Keratinocyte (primary cell): ENCODE results near the gene NEK2. TPM values are rescaled to one million over a fixed set of nuclear protein-coding genes. Genes with fewer than 3 reads are reported as not detected.

Experiments
- DNase-seq: peaks from one replicate; pipeline ENCODE4 v3.0.0-alpha.2; 2011; ENCODE audit warnings: low read depth, missing footprints, low spot score
- FAIRE-seq: peaks from 2 replicates; lab custom pipeline; 2011; peaks lifted over from hg19 to GRCh38; lab: Jason Lieb, UNC
- H2AFZ ChIP-seq: 2 replicates; pipeline ENCODE4 v1.6.0; 2012; ENCODE audit warnings: low read length, control low read depth, inconsistent platforms; ENCODE audit not compliant: control insufficient read depth
- H3K27ac ChIP-seq: 2 replicates; pipeline ENCODE4 v1.5.1; 2011; ENCODE audit warnings: low read length; ENCODE audit not compliant: control insufficient read depth, insufficient read depth
- H3K27me3 ChIP-seq: 3 replicates; pipeline ENCODE4 v1.6.0; 2011; ENCODE audit warnings: low read length; ENCODE audit not compliant: control insufficient read depth, insufficient read depth; ENCODE audit errors: extremely low read depth
- H3K36me3 ChIP-seq, 2 experiments: 2 replicates in 1 of 2; 3 replicates in 1 of 2; pipeline ENCODE4 v1.5.1; 2011; ENCODE audit warnings: low read length in 2 of 2, mild to moderate bottlenecking in 1 of 2; ENCODE audit not compliant: control insufficient read depth in 2 of 2, insufficient read depth in 2 of 2; ENCODE audit errors: extremely low read depth in 1 of 2
- H3K4me1 ChIP-seq: 3 replicates; pipeline ENCODE4 v1.5.1; 2011; ENCODE audit warnings: low read length; ENCODE audit not compliant: control insufficient read depth, insufficient read depth; ENCODE audit errors: extremely low read depth
- H3K4me2 ChIP-seq: 3 replicates; pipeline ENCODE4 v1.6.0; 2011; ENCODE audit warnings: low read depth, low read length; ENCODE audit not compliant: control insufficient read depth, insufficient read depth; ENCODE audit errors: extremely low read depth
- H3K4me3 ChIP-seq, 3 experiments: fragments of 200-600 bp in 1 of 3; sonication (generic) in 1 of 3; 2 replicates in 2 of 3; 3 replicates in 1 of 3; pipeline ENCODE4 v1.5.1; 2011 to 2016; ENCODE audit warnings: low read length in 3 of 3, mild to moderate bottlenecking in 3 of 3, control low read depth in 2 of 3, inconsistent platforms in 1 of 3, low read depth in 1 of 3, mixed read lengths in 1 of 3, mixed run types in 1 of 3, moderate library complexity in 1 of 3; ENCODE audit not compliant: control insufficient read depth in 2 of 3, insufficient read depth in 2 of 3; ENCODE audit errors: extremely low read depth in 1 of 3
- H3K79me2 ChIP-seq: 2 replicates; pipeline ENCODE4 v1.6.0; 2012; ENCODE audit warnings: low read length; ENCODE audit not compliant: control insufficient read depth, insufficient read depth
- H3K9ac ChIP-seq: 3 replicates; pipeline ENCODE4 v1.6.0; 2011; ENCODE audit warnings: low read length; ENCODE audit not compliant: control insufficient read depth, insufficient read depth; ENCODE audit errors: extremely low read depth
- H3K9me1 ChIP-seq: 3 replicates; pipeline ENCODE4 v1.6.0; 2011; ENCODE audit warnings: low read length; ENCODE audit not compliant: control insufficient read depth, insufficient read depth; ENCODE audit errors: extremely low read depth
- H3K9me3 ChIP-seq: 2 replicates; pipeline ENCODE4 v1.5.1; 2012; ENCODE audit warnings: low read depth, low read length; ENCODE audit not compliant: control insufficient read depth
- H4K20me1 ChIP-seq: 3 replicates; pipeline ENCODE4 v1.6.0; 2011; ENCODE audit warnings: low read length; ENCODE audit not compliant: control insufficient read depth, insufficient read depth; ENCODE audit errors: extremely low read depth
- CTCF ChIP-seq, 3 experiments: IDR thresholded peaks in 1 of 3; conservative IDR thresholded peaks in 1 of 3; optimal IDR thresholded peaks in 1 of 3; 2 replicates in 2 of 3; 3 replicates in 1 of 3; pipeline versions ENCODE3 to v1.5.1; 2011; ENCODE audit warnings: low read length in 3 of 3, mild to moderate bottlenecking in 3 of 3, moderate library complexity in 2 of 3, control low read depth in 1 of 3, inconsistent platforms in 1 of 3; ENCODE audit not compliant: insufficient read depth in 2 of 3; ENCODE audit errors: extremely low read depth in 1 of 3
- EZH2 ChIP-seq: IDR thresholded peaks from one replicate; pipeline ENCODE4 v1.6.1; 2012; ENCODE audit warnings: inconsistent platforms, mild to moderate bottlenecking, low read length, moderate library complexity
- dilution Hi-C: fragments of 300-500 bp; cut with MboI; formaldehyde crosslinking; loops from one replicate; pipeline ENCODE4 v1.7.0; 2020; ENCODE audit warnings: low sequenced_read_pairs; ENCODE audit not compliant: extremely low pct_ligation_motif_present
- polyA plus RNA-seq, 5 experiments: library from polyadenylated mRNA; depleted of rRNA in 3 of 5; stranded (reverse) in 3 of 5; stranded (forward) in 1 of 5; unstranded in 1 of 5; fragments of >200 nt; gene quantifications; 1 replicate in 1 of 5; 2 replicates in 3 of 5; 3 replicates in 1 of 5; pipeline versions ENCODE4 v1.2.1 to v1.2.3, GENCODE V29; 2011 to 2012; ENCODE audit warnings: missing spikeins in 2 of 5, low read depth in 1 of 5, low replicate concordance in 1 of 5

Gene NEK2
- polyA plus RNA-seq, 1 donor (not counting 4 experiments of a cell fraction or from before 2014, with no cell fraction given), result 10.8 TPM

GRCh38 chr1:211631168-211631567, 44.3 kb downstream of the NEK2 start:
- FAIRE-seq, result no peak
- dilution Hi-C loops, result no loop called here

DNA sequence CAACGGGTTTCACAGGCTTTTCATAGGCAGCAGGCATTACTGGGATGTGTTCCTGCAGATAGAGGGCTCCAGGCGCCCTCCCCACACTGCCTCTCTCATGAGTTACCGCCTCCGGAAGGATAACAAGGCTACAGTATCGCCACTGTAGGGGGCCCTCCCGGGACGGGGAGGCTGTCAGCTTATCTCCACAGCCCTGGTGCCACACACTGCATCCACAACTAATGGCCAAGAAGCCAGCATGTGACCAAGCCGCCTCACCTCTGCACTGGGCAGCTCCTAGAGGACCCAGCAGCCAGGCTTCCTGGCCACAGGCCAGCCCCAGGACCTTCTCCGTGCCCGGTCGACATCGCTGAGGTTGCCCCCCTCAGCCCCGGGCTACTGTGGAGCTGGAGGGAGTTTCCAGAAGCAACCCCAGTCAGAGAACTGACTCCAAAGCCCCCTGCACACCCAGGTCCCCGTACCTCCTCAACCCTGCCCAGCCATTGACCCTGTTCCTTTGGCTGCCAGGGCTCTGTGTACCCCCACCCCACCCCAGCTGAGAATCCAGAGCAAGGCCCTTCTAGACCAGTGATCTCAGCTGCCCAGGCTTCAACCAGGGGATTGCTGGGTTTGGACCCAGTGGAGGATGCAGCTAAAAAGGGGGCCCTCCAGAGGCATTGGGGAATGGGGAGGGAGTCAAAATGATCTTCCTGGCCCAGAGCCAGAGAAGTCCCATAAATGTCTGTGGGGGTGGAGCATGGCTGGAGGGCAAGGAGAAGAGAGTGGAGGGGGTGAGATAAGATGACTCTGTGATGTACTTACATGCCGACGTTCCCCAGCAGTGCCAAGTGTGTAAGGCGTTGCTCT, 45.0 kb downstream of the NEK2 start:
- no peak for DNase-seq
- dilution Hi-C loops, result no loop called here
- Histone ChIP-seq H3K4me2 (peak overlapping the region; percentile 48), H4K20me1 (no peaks in the 10 kb centered on the region), H3K9ac (no peak overlapping the region), H3K36me3 (no peaks in the 10 kb centered on the region), H3K9me1 (no peaks in the 10 kb centered on the region), H3K4me3 (no peak overlapping the region), H2AFZ (no peak overlapping the region), H3K27me3 (peaks cover 46% of the 10 kb centered on the region), H3K4me1 (peaks cover 30% of the 10 kb centered on the region), H3K9me3 (no peaks in the 10 kb centered on the region), H3K27ac (no peak overlapping the region), H3K79me2 (no peaks in the 10 kb centered on the region)
- FAIRE-seq, result no peak
- TF ChIP-seq EZH2 (no peak), CTCF (optimal IDR thresholded peaks at IDR 0.05 in 1 of 3, IDR thresholded peaks at IDR 0.05 in 1 of 3, conservative IDR thresholded peaks at IDR 0.05 in 1 of 3; ENCODE audit: extremely low read depth in 1 of 3, insufficient read depth in 2 of 3, low read length in 3 of 3) (peak in 2 of 3 experiments; percentile 21 to 30)

More at GRCh38 chr1:211631168-211631567, 44.3 kb downstream of the NEK2 start:
- H3K9me3 ChIP-seq, result no peaks in the 10 kb centered on the region
- no peak for DNase-seq
- TF ChIP-seq EZH2, result no peak
- TF ChIP-seq CTCF (optimal IDR thresholded peaks at IDR 0.05 in 1 of 3, IDR thresholded peaks at IDR 0.05 in 1 of 3, conservative IDR thresholded peaks at IDR 0.05 in 1 of 3; ENCODE audit: extremely low read depth in 1 of 3, insufficient read depth in 2 of 3, low read length in 3 of 3), result no peak
- H3K27ac ChIP-seq, result no peak overlapping the region
- H3K4me3 ChIP-seq, result no peak overlapping the region
- no peaks in the 10 kb centered on the region for H3K36me3 ChIP-seq
- H3K27me3 ChIP-seq, result peaks cover 46% of the 10 kb centered on the region
- peaks cover 30% of the 10 kb centered on the region for H3K4me1 ChIP-seq
- no peaks in the 10 kb centered on the region for H3K79me2 ChIP-seq
- no peaks in the 10 kb centered on the region for H3K9me1 ChIP-seq
- H2AFZ ChIP-seq, result no peak overlapping the region
- peak overlapping the region; percentile 48 for H3K4me2 ChIP-seq
- no peak overlapping the region for H3K9ac ChIP-seq
- H4K20me1 ChIP-seq, result no peaks in the 10 kb centered on the region
